ENCODE data around the gene ERN1.
A peak's percentile ranks its signal among the peaks of the same experiment; 100 is the strongest.

The ERN1 gene

GRCh38 chr17:64081802-64082799, 47.8 kb downstream of the ERN1 start:
- TF ChIP-seq GATA2 (IDR thresholded peaks at IDR 0.05; ENCODE audit: low read depth, low read length) (peak; percentile 60; the same call in 1 of the 2 replicates), GATA3 (IDR thresholded peaks at IDR 0.05; ENCODE audit: low read depth, low read length) (peak; percentile 56; the same call in 1 of the 2 replicates)

GRCh38 chr17:64080174-64080618, 49.7 kb downstream of the ERN1 start:
- TF ChIP-seq GATA3 (IDR thresholded peaks at IDR 0.05; ENCODE audit: low read depth, low read length) (no peak), GATA2 (IDR thresholded peaks at IDR 0.05; ENCODE audit: low read depth, low read length) (no peak)

GRCh38 chr17:64077379-64077778, 52.6 kb downstream of the ERN1 start:
- TF ChIP-seq GATA2 (IDR thresholded peaks at IDR 0.05; ENCODE audit: low read depth, low read length) (no peak), GATA3 (IDR thresholded peaks at IDR 0.05; ENCODE audit: low read depth, low read length) (no peak)

GRCh38 chr17:64075913-64076312, 54.0 kb downstream of the ERN1 start:
- TF ChIP-seq GATA3 (IDR thresholded peaks at IDR 0.05; ENCODE audit: low read depth, low read length) (no peak), GATA2 (IDR thresholded peaks at IDR 0.05; ENCODE audit: low read depth, low read length) (no peak)

- TF ChIP-seq GATA3 (IDR thresholded peaks at IDR 0.05; ENCODE audit: low read depth, low read length) (no peak), GATA2 (IDR thresholded peaks at IDR 0.05; ENCODE audit: low read depth, low read length) (no peak)
These were observed 55.1 kb downstream of the ERN1 start for GRCh38 chr17:64074704-64075426.

GRCh38 chr17:64073771-64074703, 55.9 kb downstream of the ERN1 start:
- TF ChIP-seq GATA2 (IDR thresholded peaks at IDR 0.05; ENCODE audit: low read depth, low read length) (no peak), GATA3 (IDR thresholded peaks at IDR 0.05; ENCODE audit: low read depth, low read length) (no peak)

GRCh38 chr17:64071111-64071510, 58.8 kb downstream of the ERN1 start:
- TF ChIP-seq GATA2 (IDR thresholded peaks at IDR 0.05; ENCODE audit: low read depth, low read length) (no peak), GATA3 (IDR thresholded peaks at IDR 0.05; ENCODE audit: low read depth, low read length) (no peak)

GRCh38 chr17:64070213-64070612, 59.7 kb downstream of the ERN1 start:
- TF ChIP-seq GATA3 (IDR thresholded peaks at IDR 0.05; ENCODE audit: low read depth, low read length) (no peak), GATA2 (IDR thresholded peaks at IDR 0.05; ENCODE audit: low read depth, low read length) (no peak)

GRCh38 chr17:64069143-64069542, 60.8 kb downstream of the ERN1 start:
- TF ChIP-seq GATA3 (IDR thresholded peaks at IDR 0.05; ENCODE audit: low read depth, low read length) (no peak), GATA2 (IDR thresholded peaks at IDR 0.05; ENCODE audit: low read depth, low read length) (no peak)

- TF ChIP-seq GATA2 (IDR thresholded peaks at IDR 0.05; ENCODE audit: low read depth, low read length) (no peak), GATA3 (IDR thresholded peaks at IDR 0.05; ENCODE audit: low read depth, low read length) (no peak)
These were observed 62.3 kb downstream of the ERN1 start for GRCh38 chr17:64067657-64068056.

- TF ChIP-seq GATA2 (IDR thresholded peaks at IDR 0.05; ENCODE audit: low read depth, low read length) = no peak
- no peak for TF ChIP-seq GATA3 (IDR thresholded peaks at IDR 0.05; ENCODE audit: low read depth, low read length)
These were observed 63.2 kb downstream of the ERN1 start for GRCh38 chr17:64066716-64067115.

- TF ChIP-seq GATA2 (IDR thresholded peaks at IDR 0.05; ENCODE audit: low read depth, low read length) (no peak), GATA3 (IDR thresholded peaks at IDR 0.05; ENCODE audit: low read depth, low read length) (no peak)
These were observed 64.8 kb downstream of the ERN1 start for GRCh38 chr17:64065161-64065560.

- no peak for TF ChIP-seq GATA2 (IDR thresholded peaks at IDR 0.05; ENCODE audit: low read depth, low read length)
- no peak for TF ChIP-seq GATA3 (IDR thresholded peaks at IDR 0.05; ENCODE audit: low read depth, low read length)
These were observed 65.6 kb downstream of the ERN1 start for GRCh38 chr17:64064331-64064730.

Data from SH-SY5Y (cell line).